Parathyroid adenoma (tissue), 2 donors: ENCODE data around the gene ZNRF3.

Experiments
- H2AFZ ChIP-seq: fragments of 300-600 bp; sonication (generic); one replicate; pipeline ENCODE4 v1.7.0; 2017; ENCODE audit warnings: antibody characterized with exemption, mild to moderate bottlenecking
- H3K27ac ChIP-seq: fragments of 300-600 bp; sonication (generic); one replicate; pipeline ENCODE4 v1.7.0; 2017
- H3K27me3 ChIP-seq: fragments of 300-600 bp; sonication (generic); one replicate; pipeline ENCODE4 v1.7.0; 2017; ENCODE audit warnings: low read length; ENCODE audit not compliant: control insufficient read depth, insufficient read depth
- H3K36me3 ChIP-seq: fragments of 300-600 bp; sonication (generic); one replicate; pipeline ENCODE4 v1.7.0; 2017; ENCODE audit warnings: low read length; ENCODE audit not compliant: control insufficient read depth, insufficient read depth
- H3K4me1 ChIP-seq: fragments of 300-600 bp; sonication (generic); one replicate; pipeline ENCODE4 v1.7.0; 2017; ENCODE audit warnings: control low read depth
- H3K4me2 ChIP-seq: fragments of 300-600 bp; sonication (generic); one replicate; pipeline ENCODE4 v1.7.0; 2017; ENCODE audit warnings: low read length
- H3K4me3 ChIP-seq: fragments of 300-600 bp; sonication (generic); one replicate; pipeline ENCODE4 v1.7.0; 2017; ENCODE audit warnings: low read depth, low read length
- H3K79me2 ChIP-seq: fragments of 300-600 bp; sonication (generic); one replicate; pipeline ENCODE4 v1.7.0; 2017; ENCODE audit warnings: control low read depth
- H3K9ac ChIP-seq: fragments of 300-600 bp; sonication (generic); one replicate; pipeline ENCODE4 v1.7.0; 2017; ENCODE audit warnings: mild to moderate bottlenecking
- H3K9me3 ChIP-seq: fragments of 300-600 bp; sonication (generic); one replicate; pipeline ENCODE4 v1.7.0; 2017; ENCODE audit warnings: low read length; ENCODE audit not compliant: control insufficient read depth
- TF ChIP-seq, protein P1 (sequence below): fragments of 300-600 bp; sonication (generic); IDR thresholded peaks from one replicate; pipeline ENCODE4 v1.7.0; 2017; ENCODE audit warnings: antibody characterized with exemption, mild to moderate bottlenecking
- donor health status: primary hyperparathyroidism.

ZNRF3 gene

DNA sequence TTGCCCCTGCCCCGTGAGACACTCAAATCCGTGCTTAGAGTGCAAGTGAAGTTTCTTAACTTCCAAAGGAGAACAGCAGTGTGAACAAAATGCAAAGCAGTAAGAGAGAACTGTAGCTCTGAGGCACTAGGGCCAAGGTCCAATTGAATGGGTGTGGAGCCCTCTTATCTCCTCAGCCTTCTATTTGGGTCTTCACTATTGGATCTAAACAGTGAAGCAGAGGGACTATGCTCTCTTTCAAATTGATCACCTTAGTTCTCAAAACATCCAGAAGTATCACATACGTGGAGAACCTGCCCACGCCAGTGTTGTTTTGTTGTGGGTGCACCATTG, 128.7 kb downstream of the ZNRF3 start:
- H3K9ac ChIP-seq: no peak overlapping the region
- H2AFZ ChIP-seq: no peak overlapping the region
- H3K36me3 ChIP-seq: no peaks in the 10 kb centered on the region
- no peaks in the 10 kb centered on the region for H3K79me2 ChIP-seq
- H3K9me3 ChIP-seq: no peaks in the 10 kb centered on the region
- TF ChIP-seq, protein P1, sequence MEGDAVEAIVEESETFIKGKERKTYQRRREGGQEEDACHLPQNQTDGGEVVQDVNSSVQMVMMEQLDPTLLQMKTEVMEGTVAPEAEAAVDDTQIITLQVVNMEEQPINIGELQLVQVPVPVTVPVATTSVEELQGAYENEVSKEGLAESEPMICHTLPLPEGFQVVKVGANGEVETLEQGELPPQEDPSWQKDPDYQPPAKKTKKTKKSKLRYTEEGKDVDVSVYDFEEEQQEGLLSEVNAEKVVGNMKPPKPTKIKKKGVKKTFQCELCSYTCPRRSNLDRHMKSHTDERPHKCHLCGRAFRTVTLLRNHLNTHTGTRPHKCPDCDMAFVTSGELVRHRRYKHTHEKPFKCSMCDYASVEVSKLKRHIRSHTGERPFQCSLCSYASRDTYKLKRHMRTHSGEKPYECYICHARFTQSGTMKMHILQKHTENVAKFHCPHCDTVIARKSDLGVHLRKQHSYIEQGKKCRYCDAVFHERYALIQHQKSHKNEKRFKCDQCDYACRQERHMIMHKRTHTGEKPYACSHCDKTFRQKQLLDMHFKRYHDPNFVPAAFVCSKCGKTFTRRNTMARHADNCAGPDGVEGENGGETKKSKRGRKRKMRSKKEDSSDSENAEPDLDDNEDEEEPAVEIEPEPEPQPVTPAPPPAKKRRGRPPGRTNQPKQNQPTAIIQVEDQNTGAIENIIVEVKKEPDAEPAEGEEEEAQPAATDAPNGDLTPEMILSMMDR: no peak
- no peak overlapping the region for H3K4me3 ChIP-seq
- no peak overlapping the region for H3K27ac ChIP-seq
- H3K27me3 ChIP-seq: no peaks in the 10 kb centered on the region
- H3K4me1 ChIP-seq: no peaks in the 10 kb centered on the region
- no peak overlapping the region for H3K4me2 ChIP-seq

DNA sequence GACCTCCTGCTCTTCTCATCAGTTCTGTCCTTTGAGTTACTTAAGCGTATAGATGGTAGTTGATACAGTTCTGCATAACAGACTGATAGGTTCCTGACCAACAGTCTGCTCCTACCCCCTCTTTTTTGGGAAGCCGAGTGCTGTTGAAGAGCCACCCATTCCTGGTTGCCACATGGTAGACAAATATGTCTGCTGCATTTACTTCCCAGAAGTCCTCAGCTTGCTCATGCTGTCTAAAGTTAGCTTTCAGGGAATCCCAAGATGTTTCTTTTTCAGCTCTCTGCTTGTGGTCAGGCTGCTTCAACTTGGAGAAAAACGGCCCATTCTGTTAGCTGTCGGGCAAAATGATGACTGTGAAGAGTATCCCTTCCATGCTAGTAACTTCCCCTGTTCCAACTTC, 129.6 kb downstream of the ZNRF3 start:
- Histone ChIP-seq H3K27ac (no peak overlapping the region), H3K9me3 (no peaks in the 10 kb centered on the region), H2AFZ (no peak overlapping the region), H3K4me2 (no peak overlapping the region), H3K79me2 (no peaks in the 10 kb centered on the region), H3K36me3 (no peaks in the 10 kb centered on the region), H3K4me1 (no peaks in the 10 kb centered on the region), H3K27me3 (no peaks in the 10 kb centered on the region), H3K9ac (no peak overlapping the region), H3K4me3 (no peak overlapping the region)
- TF ChIP-seq, protein P1: no peak

DNA sequence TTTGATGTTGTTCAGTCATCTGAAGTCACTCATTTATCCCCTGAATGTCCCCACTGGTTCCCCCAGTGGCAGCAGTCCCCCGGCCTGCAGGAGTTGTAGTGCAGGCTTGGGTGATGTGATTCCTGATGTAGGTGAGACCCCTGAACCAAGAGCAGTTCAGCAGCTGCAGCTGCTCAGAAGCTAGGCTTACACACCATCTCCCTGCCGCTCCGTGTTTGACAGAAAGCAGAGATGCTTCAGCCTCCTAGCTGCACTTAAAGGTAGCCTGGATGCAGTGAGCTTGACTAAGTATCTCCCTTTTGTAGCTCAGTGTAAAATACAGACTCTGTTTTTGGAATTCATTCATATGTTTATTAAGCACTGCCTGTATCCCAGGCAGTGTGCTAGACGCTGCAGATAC, 130.9 kb downstream of the ZNRF3 start:
- Histone ChIP-seq H3K4me2 (no peak overlapping the region), H3K4me3 (no peak overlapping the region), H3K36me3 (no peaks in the 10 kb centered on the region), H2AFZ (no peak overlapping the region), H3K27ac (no peak overlapping the region), H3K9me3 (no peaks in the 10 kb centered on the region), H3K4me1 (no peaks in the 10 kb centered on the region), H3K9ac (no peak overlapping the region), H3K79me2 (no peaks in the 10 kb centered on the region), H3K27me3 (no peaks in the 10 kb centered on the region)
- TF ChIP-seq, protein P1: no peak

DNA sequence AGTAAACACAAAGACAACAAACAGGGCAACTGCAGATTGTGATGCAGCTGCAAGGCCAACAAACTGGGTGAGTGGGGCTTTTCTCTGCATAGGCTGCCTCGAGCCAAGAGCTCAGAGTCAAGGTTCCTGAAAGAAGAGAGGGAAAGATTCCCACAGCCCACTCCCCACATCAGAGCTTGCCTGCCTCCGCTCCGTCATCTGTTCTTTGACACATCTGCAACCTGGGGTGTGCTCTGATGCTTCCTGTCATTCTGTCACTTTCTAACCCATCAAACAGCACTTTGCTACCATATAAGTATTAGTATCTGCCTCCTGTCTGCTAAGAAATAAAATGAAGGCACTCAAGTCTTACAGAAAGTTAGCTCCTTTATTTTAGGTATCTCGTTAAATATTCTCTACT, 131.4 kb downstream of the ZNRF3 start:
- H3K9me3 ChIP-seq: no peaks in the 10 kb centered on the region
- no peaks in the 10 kb centered on the region for H3K79me2 ChIP-seq
- no peak overlapping the region for H3K27ac ChIP-seq
- no peak overlapping the region for H3K9ac ChIP-seq
- TF ChIP-seq, protein P1: no peak
- no peaks in the 10 kb centered on the region for H3K36me3 ChIP-seq
- H3K4me1 ChIP-seq: no peaks in the 10 kb centered on the region
- no peaks in the 10 kb centered on the region for H3K27me3 ChIP-seq
- no peak overlapping the region for H3K4me3 ChIP-seq
- no peak overlapping the region for H3K4me2 ChIP-seq
- H2AFZ ChIP-seq: no peak overlapping the region

DNA sequence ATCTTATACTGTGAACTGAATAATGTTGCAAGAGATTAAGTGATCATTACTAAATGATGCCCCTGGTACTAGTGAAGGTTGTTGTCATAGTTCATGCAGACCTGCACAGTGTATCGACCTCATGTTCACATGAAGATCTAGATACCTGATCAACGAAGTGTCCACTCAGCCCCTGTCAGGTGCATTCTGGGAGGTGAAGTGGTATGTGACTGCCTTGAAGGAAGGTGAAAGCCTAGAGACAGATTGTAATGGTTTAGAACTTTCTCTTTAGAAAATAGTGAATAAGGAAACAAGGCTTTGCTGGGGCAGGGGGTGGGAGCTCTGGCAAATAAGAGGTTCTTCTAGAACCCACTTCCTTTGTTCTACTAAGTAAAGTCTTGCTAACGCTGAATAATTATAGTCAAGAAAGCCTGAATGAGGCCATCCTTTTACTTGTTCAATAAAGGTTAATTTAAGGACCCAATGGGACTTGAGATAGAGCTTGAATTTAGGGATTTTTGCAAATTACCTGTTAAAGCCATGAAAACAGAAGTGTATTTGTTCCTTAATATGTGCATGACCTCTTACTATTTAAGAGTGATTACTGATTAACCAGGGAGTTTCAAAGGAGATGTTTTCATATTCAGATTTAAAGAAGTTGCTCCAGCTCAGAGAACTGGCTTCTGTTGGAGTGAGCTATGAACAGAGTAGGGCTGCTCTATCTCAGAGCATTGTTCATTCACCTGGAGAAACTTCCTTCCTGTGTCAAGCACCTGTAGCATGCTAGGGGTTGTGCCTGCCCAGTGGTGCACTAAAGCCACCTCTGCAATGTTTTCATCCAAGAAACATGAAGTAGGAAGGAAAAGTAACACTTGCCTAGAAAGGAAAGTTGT, 132.9 kb downstream of the ZNRF3 start:
- H3K4me3 ChIP-seq: no peak overlapping the region
- H3K27ac ChIP-seq: no peak overlapping the region
- H3K79me2 ChIP-seq: no peaks in the 10 kb centered on the region
- no peaks in the 10 kb centered on the region for H3K4me1 ChIP-seq
- TF ChIP-seq, protein P1: no peak
- no peak overlapping the region for H3K4me2 ChIP-seq
- H3K36me3 ChIP-seq: no peaks in the 10 kb centered on the region
- H3K9ac ChIP-seq: no peak overlapping the region
- H3K27me3 ChIP-seq: no peaks in the 10 kb centered on the region
- no peak overlapping the region for H2AFZ ChIP-seq
- no peaks in the 10 kb centered on the region for H3K9me3 ChIP-seq
